ENCODE measurements around the gene TNS1. TPM values are rescaled to one million over a fixed set of nuclear protein-coding genes. Genes with fewer than 3 reads are reported as not detected.
"Not testable (repeated sequence)": the region's sequence is repeated elsewhere in the genome, so short reads cannot be mapped to it uniquely, and the experiment has no call there.

The TNS1 gene
- total RNA-seq, 1 donor from 2014 or later: 7.9 TPM

DNA sequence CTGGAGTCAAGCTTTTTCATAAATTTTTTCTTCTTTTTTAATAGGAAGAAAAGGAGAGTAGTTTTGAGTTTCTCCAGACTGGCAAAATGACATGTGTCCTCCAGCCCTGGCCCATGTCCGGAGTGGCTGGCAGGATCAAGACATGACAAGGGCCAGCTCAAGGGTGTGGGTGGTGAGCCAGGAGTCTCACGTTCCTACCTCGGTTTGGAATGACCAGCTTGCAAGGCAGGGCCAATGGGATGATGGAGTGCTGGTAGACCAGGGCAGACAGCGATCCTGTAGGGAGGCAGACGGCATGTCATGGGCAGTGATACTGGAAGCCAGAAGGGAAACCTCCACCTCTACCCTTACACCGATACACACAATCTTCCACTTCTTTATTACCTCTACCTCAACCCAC, 190.6 kb downstream of the TNS1 start:
- H3K27me3 Mint-ChIP-seq: no peaks in the 10 kb centered on the region
- TF ChIP-seq, protein P1, sequence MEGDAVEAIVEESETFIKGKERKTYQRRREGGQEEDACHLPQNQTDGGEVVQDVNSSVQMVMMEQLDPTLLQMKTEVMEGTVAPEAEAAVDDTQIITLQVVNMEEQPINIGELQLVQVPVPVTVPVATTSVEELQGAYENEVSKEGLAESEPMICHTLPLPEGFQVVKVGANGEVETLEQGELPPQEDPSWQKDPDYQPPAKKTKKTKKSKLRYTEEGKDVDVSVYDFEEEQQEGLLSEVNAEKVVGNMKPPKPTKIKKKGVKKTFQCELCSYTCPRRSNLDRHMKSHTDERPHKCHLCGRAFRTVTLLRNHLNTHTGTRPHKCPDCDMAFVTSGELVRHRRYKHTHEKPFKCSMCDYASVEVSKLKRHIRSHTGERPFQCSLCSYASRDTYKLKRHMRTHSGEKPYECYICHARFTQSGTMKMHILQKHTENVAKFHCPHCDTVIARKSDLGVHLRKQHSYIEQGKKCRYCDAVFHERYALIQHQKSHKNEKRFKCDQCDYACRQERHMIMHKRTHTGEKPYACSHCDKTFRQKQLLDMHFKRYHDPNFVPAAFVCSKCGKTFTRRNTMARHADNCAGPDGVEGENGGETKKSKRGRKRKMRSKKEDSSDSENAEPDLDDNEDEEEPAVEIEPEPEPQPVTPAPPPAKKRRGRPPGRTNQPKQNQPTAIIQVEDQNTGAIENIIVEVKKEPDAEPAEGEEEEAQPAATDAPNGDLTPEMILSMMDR (IDR thresholded peaks at IDR 0.05; ENCODE audit: unreplicated experiment): no peak
- H3K36me3 Mint-ChIP-seq (ENCODE audit: insufficient read depth): peaks cover 10% of the 10 kb centered on the region
- no peak overlapping the region for H3K27ac Mint-ChIP-seq
- H3K4me1 Mint-ChIP-seq (ENCODE audit: low read depth): peaks cover 2% of the 10 kb centered on the region
- H3K9me3 Mint-ChIP-seq (ENCODE audit: low read depth): no peaks in the 10 kb centered on the region
- H3K4me3 Mint-ChIP-seq (ENCODE audit: low read depth): no peak overlapping the region
- no peak for DNase-seq (ENCODE audit: low spot score, unreplicated experiment)

DNA sequence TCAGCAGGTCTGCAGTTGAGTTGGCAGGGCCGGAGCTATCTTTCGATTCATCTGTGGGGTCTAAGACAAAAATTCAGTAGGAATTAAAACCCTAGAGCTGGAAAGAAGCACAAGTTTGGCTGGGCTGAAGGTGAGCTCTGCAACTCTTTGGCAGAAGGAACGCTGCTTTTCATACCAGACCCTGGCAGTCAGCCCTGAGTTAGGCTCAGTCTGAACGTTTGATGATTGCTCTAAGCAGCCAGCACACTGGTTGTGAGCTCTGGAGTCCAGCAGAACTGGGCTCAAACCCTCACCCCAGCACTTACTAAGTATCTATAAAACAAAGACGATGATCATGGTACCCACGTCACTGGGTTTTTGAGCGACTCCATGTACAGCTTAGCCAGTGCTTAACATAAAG, 192.5 kb downstream of the TNS1 start:
- Mint-ChIP-seq H3K9me3 (ENCODE audit: low read depth) (no peaks in the 10 kb centered on the region), H3K27me3 (no peaks in the 10 kb centered on the region), H3K36me3 (ENCODE audit: insufficient read depth) (peaks cover 10% of the 10 kb centered on the region), H3K4me3 (ENCODE audit: low read depth) (no peak overlapping the region), H3K4me1 (ENCODE audit: low read depth) (peaks cover 2% of the 10 kb centered on the region), H3K27ac (no peak overlapping the region)
- DNase-seq (ENCODE audit: low spot score, unreplicated experiment): no peak
- TF ChIP-seq, protein P1 (IDR thresholded peaks at IDR 0.05; ENCODE audit: unreplicated experiment): no peak

DNA sequence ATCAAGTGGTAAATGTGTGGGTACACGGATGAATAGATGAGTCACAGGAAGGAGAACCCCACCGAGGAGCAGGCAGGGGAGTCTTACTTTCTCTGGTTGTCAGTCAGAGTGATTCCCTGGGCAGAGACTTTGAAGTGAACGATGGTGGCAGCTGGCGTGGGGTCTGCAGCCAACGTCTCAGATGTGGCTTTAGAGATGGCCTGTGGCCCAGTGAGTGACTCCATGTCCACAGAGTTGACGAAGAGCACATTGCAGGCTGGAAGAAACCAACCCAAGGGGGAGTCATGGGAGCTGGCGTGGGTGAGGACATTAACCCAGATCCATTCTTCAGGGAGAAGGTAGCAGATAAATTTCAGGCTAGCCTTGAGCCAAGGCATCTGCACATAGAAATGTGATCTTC, 193.1 kb downstream of the TNS1 start:
- TF ChIP-seq, protein P1 (IDR thresholded peaks at IDR 0.05; ENCODE audit: unreplicated experiment): no peak
- Mint-ChIP-seq H3K27ac (no peak overlapping the region), H3K4me1 (ENCODE audit: low read depth) (peaks cover 2% of the 10 kb centered on the region), H3K9me3 (ENCODE audit: low read depth) (no peaks in the 10 kb centered on the region), H3K27me3 (no peaks in the 10 kb centered on the region), H3K4me3 (ENCODE audit: low read depth) (no peak overlapping the region), H3K36me3 (ENCODE audit: insufficient read depth) (peaks cover 10% of the 10 kb centered on the region)
- no peak for DNase-seq (ENCODE audit: low spot score, unreplicated experiment)

DNA sequence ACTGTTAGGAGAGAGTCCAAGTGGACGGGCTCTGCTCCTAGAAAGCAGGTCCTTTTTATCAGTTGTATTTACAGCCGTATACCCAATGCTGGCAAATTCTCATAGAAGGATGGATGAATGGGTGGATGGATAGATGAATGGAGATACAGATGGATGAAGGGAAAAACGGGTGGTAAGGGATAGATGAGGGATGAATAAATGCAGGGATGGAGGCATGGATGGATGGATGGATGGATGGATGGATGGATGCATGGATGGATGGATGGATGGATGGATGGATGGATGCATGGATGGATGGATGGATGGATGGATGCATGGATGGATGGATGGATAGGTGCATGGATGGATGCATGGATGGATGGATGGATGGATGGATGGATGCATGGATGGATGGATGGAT, 193.8 kb downstream of the TNS1 start:
- H3K27me3 Mint-ChIP-seq; H3K27ac Mint-ChIP-seq; H3K4me3 Mint-ChIP-seq (ENCODE audit: low read depth); H3K9me3 Mint-ChIP-seq (ENCODE audit: low read depth); H3K36me3 Mint-ChIP-seq (ENCODE audit: insufficient read depth); DNase-seq (ENCODE audit: low spot score, unreplicated experiment); H3K4me1 Mint-ChIP-seq (ENCODE audit: low read depth): not testable (repeated sequence)

DNA sequence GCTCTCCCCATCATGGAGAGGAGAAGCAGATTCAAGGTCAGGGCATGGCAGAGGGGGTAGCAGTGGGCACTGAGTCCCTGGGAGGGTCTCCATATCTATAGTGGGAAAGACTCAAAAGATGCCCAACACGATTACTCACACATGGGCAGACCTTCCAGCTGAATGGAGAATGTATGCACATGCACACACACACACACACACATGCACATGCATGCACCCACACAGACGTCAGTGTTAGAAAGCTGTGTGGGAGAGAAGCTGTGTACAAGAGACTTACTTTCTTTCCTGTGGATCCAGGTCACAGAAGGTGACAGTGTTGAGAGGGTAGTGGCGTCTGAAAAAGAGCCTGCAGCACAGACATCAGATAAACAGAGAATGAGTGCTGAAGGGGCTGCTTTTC, 194.5 kb downstream of the TNS1 start:
- no peak overlapping the region for H3K4me3 Mint-ChIP-seq (ENCODE audit: low read depth)
- H3K4me1 Mint-ChIP-seq (ENCODE audit: low read depth): no peaks in the 10 kb centered on the region
- no peak overlapping the region for H3K27ac Mint-ChIP-seq
- peaks cover 9% of the 10 kb centered on the region for H3K36me3 Mint-ChIP-seq (ENCODE audit: insufficient read depth)
- TF ChIP-seq, protein P1 (IDR thresholded peaks at IDR 0.05; ENCODE audit: unreplicated experiment): no peak
- no peaks in the 10 kb centered on the region for H3K9me3 Mint-ChIP-seq (ENCODE audit: low read depth)
- no peak for DNase-seq (ENCODE audit: low spot score, unreplicated experiment)
- H3K27me3 Mint-ChIP-seq: no peaks in the 10 kb centered on the region

DNA sequence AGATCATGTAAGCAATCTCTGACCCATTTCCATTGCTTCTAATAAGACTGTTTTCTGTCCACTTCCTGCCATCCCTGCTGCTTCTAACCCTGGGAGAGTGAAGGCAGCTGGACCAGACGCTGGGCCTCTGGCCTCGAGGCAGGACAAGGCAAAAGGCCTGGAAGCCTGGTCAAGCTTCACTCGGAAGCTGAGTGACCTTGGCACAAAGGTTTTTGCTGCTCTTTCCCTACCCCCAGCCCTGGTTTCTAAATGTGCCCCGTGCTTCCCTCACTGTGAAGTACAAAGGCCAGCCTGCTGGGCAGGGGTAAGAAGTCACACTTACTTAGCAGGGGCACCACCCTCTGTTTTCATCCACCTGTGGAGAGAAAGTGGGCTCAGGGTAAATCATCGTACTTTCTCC, 195.0 kb downstream of the TNS1 start:
- Mint-ChIP-seq H3K9me3 (ENCODE audit: low read depth) (no peaks in the 10 kb centered on the region), H3K4me1 (ENCODE audit: low read depth) (no peaks in the 10 kb centered on the region), H3K36me3 (ENCODE audit: insufficient read depth) (peaks cover 9% of the 10 kb centered on the region), H3K27ac (no peak overlapping the region), H3K4me3 (ENCODE audit: low read depth) (no peak overlapping the region), H3K27me3 (no peaks in the 10 kb centered on the region)
- TF ChIP-seq, protein P1 (IDR thresholded peaks at IDR 0.05; ENCODE audit: unreplicated experiment): no peak
- no peak for DNase-seq (ENCODE audit: low spot score, unreplicated experiment)
